HG03571 (cell line): ENCODE results near the gene PPP2R1B.

Source experiments
- ATAC-seq: cut with Tn5 transposase; IDR thresholded peaks from one replicate; pipeline ENCODE4 v1.9.1; 2021; ENCODE audit not compliant: unreplicated experiment

PPP2R1B gene

DNA sequence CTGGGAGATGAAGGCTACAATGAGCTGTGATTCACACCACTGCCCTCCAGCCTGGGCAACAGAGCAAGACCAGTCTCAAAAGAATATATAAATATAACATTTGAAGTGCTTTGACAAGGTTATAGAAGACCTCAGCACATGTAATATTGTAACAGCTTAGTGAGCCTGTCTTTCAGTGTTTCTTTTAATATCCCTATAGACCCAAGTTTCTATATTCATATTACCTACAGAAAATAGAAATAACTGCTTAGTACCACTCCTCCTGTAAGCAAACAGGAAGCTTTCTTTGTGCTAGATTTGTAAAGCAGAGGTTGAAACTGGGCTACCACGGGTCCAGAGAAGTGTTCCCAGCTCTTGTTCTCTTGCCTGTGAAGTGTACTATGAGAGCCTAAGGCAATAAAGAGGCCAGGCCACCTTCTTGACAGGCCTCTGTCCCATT lies 68.2 kb downstream of the PPP2R1B start:
- ATAC-seq, result peak; percentile 75

DNA sequence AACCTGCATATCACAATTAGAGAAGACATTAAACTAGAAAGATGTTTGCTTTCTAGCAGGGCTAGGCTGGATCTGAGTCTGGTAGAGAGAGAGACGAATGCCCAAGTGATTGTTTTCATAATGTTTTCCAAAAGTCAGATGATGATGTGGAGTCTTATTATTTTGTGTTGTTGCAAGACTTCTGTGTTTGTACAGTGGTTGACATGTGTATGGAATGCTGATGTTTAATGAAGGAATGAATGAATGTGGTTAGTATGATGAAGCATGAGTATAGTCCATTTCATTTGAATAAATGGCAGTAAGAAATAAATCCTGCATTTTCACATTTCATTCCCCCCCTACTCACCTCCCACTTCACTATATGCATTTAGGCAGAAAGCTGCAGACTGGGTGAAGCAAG lies 69.6 kb downstream of the PPP2R1B start:
- no peak for ATAC-seq

DNA sequence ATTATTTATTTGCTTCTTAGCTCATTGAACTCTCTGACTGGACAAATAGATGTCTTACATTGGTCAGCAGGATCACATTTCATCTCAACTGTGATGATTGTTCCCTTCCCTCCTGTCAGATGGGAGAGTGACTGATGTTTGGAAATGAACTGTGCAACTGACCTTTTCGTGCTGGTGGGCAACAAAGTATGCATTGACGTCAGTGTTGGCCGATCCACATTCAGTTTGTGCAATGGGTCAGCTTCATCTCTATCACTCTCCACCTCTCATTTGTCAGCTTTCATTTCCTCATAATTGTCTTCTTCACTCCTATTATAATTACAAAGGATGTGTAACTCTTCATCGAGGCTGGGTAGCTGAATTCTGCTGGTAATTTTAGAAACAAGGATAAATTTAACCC lies 71.3 kb downstream of the PPP2R1B start:
- no peak for ATAC-seq

DNA sequence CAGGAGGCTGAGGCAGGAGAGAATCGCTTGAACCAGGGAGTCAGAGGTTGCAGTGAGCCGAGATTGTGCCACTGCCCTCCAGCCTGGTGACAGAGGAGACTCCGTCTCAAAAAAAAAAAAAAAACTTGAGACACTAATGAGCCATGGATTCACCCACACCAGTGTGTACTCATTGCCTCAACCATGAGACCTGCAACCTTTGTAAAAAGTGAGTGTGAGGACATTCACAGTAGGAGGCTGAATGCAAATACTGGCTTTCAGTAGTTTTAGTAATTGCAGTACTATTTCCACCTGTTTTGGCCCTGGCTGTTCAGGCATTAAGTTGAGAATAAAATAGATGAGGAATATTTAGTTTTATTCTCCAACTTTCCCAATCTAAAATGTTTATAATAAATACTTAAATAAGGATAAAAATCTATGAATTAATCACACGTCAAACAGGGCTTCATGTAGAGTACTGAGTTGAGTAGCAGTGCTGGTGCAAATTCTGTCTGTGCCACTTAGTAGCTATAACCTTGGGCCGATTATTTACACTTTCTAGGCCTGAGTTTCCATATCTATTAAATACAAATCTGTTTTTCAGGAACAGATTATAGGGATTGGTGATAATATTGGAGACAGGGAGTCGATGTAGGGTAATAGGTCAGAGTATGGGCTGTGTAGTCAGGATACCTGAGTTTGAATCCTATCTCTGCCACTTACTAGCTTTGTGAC lies 72.8 kb downstream of the PPP2R1B start:
- ATAC-seq, result no peak

DNA sequence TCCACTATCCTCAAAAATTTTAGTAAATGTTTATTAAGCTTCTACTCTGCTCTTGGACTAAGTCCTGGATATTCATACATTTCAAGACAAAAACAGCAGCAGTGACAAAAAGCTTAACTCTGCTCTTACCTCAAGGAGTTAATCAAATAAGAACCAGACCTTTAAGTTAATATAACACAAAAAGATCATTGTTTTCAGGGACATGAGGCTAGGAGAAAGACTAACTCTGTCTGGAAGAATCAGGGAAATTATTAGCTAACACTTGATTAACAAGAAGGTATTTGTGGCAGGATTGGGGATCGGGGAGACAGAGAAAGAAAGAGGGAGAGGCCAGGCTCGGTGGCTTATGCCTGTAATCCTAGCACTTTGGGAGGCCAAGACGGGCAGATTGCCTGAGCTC lies 74.4 kb downstream of the PPP2R1B start:
- no peak for ATAC-seq

DNA sequence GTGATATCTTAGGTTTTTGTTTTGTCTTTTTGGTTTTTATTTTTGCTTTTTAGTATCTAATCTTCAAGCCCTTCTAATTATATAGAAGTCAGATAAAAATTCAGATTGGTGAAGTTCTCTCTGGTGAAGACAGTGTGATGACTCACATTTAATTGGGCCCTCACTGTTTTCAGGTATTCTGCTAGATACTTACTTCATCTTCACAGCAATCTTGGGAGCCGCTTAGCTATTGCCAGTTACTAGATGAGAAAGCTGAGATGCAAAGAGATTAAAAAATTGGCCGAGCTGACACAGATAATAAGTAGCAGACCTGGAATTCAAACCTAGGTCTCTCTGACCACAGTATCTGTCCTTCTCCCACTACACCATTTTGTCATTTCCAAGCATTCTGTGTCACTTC lies 75.0 kb downstream of the PPP2R1B start:
- no peak for ATAC-seq

DNA sequence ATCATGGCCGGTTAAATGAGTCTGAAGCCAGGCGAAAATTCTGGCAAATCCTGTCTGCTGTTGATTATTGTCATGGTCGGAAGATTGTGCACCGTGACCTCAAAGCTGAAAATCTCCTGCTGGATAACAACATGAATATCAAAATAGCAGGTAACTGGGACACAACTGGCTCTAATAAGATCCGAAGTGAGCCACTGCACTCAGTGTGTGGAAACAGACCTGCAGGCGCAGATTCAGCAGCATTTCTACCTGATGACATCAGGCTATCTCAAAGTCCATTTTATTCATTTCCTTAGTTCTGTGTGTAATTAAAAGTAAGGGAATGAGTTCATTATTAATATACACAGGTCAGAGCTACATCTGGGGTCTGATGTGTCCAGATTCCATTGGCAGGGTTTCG lies 78.2 kb downstream of the PPP2R1B start:
- no peak for ATAC-seq

DNA sequence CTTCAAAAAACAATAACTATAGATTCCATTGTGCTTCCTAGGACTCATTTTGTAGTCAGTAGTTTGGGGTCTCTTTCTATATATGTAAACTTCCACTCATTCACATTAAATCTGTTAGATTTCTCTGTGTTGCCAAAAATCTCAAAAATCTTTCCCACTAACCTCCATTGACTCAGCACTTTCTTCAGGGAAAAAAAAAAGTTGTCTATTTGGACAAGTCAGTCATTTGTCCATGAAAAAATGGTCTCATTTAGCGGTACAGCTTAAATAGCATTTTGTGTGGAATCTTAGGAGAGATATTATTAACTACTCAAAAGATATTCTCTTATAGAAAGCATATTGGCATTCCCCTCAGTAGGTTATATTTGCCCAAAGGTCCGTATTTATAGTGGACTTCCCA lies 81.9 kb downstream of the PPP2R1B start:
- no peak for ATAC-seq

DNA sequence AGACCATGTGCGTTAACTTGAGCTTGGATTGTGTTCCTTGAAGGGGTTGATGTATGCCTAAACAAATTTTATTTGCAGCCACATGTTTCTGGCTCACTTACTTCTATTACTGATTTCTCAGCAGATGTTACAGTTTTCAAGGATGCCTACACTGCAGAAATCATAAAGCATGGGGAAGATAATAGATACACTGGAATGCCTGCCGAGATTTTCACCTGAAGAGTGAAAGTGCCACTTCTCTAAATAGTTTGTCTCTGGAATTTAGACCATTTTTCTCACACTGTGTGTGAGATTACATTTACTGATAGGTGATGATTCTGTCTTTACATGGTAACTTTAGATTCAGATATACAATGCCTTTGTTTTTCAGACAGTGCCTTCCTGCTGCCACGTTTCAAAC lies 82.4 kb downstream of the PPP2R1B start:
- ATAC-seq, result no peak

DNA sequence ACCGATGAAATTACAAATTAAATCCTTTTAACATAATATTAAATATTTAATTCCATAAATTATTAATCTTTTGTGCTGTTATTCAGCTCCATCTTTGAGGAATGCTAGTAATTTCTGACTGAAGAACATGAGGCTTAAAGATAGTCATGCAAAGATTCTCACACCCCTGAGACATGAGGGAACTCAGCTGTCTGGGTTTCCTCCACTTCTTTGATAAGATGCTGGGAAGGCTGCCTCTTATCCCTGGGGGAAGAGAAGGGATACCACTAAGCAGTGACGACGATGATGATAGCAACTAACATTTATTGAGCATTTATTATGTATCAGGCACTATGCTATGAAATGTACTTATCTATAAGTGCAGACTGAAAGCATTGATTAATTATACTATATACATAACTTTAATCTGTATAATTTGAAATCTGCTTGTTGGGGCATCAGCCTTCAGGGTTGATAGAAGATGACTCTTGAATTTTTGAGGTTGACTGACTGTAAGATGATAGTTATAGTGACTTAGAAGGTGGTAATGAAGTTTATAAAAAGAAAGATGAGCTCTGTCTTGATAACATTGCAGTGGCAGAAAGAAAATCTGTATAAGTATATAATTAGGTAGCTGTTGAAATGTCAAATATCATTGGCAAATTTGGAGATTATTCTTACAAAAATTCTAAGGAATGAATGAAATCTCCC lies 85.6 kb downstream of the PPP2R1B start:
- no peak for ATAC-seq
